ENCODE measurements around the gene TUBA4A. TPM values are rescaled to one million over a fixed set of nuclear protein-coding genes. Genes with fewer than 3 reads are reported as not detected.

TUBA4A gene
- total RNA-seq, 1 experiment from 2014 or later = 14.9 TPM

DNA sequence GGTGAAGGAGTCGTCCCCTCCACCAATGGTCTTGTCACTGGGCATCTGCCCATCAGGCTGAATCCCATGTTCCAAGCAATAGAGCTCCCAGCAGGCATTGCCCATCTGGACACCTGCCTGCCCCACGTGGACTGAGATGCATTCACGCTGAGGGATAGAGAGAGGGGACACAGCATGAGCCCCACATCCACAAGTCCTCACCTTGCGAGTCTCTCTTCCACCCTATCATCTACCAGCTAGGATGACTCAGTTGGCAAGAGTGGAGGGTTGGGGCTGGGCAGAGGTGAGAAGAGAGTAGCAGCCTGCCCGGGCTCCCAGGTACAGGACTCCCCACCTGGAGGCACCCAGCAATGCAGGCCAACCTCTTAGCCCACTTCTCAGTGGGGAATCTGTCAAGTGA lies 1.6 kb downstream of the TUBA4A start:
- Mint-ChIP-seq H3K27ac (ENCODE audit: unreplicated experiment) (no peak overlapping the region), H3K27me3 (ENCODE audit: insufficient read depth, unreplicated experiment) (peaks cover 4% of the 10 kb centered on the region), H3K4me1 (ENCODE audit: low read depth, unreplicated experiment) (peaks cover 37% of the 10 kb centered on the region), H3K36me3 (ENCODE audit: insufficient read depth, unreplicated experiment) (peaks cover 8% of the 10 kb centered on the region), H3K9me3 (ENCODE audit: unreplicated experiment) (no peaks in the 10 kb centered on the region), H3K4me3 (ENCODE audit: unreplicated experiment) (no peak overlapping the region)
- TF ChIP-seq, protein P1, sequence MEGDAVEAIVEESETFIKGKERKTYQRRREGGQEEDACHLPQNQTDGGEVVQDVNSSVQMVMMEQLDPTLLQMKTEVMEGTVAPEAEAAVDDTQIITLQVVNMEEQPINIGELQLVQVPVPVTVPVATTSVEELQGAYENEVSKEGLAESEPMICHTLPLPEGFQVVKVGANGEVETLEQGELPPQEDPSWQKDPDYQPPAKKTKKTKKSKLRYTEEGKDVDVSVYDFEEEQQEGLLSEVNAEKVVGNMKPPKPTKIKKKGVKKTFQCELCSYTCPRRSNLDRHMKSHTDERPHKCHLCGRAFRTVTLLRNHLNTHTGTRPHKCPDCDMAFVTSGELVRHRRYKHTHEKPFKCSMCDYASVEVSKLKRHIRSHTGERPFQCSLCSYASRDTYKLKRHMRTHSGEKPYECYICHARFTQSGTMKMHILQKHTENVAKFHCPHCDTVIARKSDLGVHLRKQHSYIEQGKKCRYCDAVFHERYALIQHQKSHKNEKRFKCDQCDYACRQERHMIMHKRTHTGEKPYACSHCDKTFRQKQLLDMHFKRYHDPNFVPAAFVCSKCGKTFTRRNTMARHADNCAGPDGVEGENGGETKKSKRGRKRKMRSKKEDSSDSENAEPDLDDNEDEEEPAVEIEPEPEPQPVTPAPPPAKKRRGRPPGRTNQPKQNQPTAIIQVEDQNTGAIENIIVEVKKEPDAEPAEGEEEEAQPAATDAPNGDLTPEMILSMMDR (IDR thresholded peaks at IDR 0.05; ENCODE audit: insufficient read depth in 1 of 2, low read depth in 1 of 2, low read length in 1 of 2, severe bottlenecking in 1 of 2, unreplicated experiment in 1 of 2) = no peak
- CTCF ChIA-PET = interaction anchor here (0.9 to 3.3 kb wide), 2 partner anchors 22 to 43 kb away, joined by 5 to 22 read pairs; no protein-coding TSS in a partner anchor
- no TSS peak for BruUV-seq (replicated peaks)
- POLR2A ChIA-PET = interaction anchor here (0.6 kb wide), 1 partner anchor 136 kb away, joined by 3 read pairs; the partner anchor contains the start of gene DNPEP
- no peaks in the 10 kb centered on the region for H3K27me3 ChIP-seq (replicated peaks; ENCODE audit: control insufficient read depth, insufficient read depth, low read length)
- no peaks in the 10 kb centered on the region for H3K9me3 ChIP-seq
- peaks cover 31% of the 10 kb centered on the region for H3K4me1 ChIP-seq
- no peak for DNase-seq
- intact Hi-C loops (cut with micrococcal nuclease; ENCODE audit: unreplicated experiment) = no loop called here
- no peak overlapping the region for H3K4me3 ChIP-seq (ENCODE audit: low read depth, low read length)
- H3K36me3 ChIP-seq (ENCODE audit: control insufficient read depth, insufficient read depth, low read length) = no peaks in the 10 kb centered on the region; the same call in 1 of the 2 replicates

DNA sequence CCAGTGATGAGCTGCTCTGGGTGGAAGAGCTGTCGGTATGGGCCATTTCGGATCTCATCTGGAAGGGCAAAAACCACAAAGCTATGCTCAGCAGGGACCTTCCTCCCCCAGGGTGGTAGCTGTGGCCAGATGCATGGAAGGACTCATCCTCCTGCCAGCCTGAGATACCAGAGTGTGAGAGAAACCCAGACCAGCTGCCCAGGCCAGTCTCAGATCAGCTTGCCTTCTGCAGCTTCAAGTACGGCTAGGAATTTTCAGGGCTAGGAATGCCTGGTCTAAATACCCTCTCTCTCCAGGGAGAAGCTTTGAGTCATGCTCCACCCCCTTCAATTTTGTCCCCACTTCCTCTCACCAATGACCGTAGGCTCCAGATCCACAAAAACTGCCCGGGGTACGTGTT lies 2.1 kb downstream of the TUBA4A start:
- intact Hi-C loops (cut with micrococcal nuclease; ENCODE audit: unreplicated experiment) = no loop called here
- H3K4me3 ChIP-seq (ENCODE audit: low read depth, low read length) = no peak overlapping the region
- H3K27me3 ChIP-seq (replicated peaks; ENCODE audit: control insufficient read depth, insufficient read depth, low read length) = no peaks in the 10 kb centered on the region
- peaks cover 37% of the 10 kb centered on the region for H3K4me1 Mint-ChIP-seq (ENCODE audit: low read depth, unreplicated experiment)
- H3K4me1 ChIP-seq = peaks cover 31% of the 10 kb centered on the region
- POLR2A ChIA-PET = interaction anchor here (0.6 kb wide), 1 partner anchor 136 kb away, joined by 3 read pairs; the partner anchor contains the start of gene DNPEP
- H3K4me3 Mint-ChIP-seq (ENCODE audit: unreplicated experiment) = no peak overlapping the region
- no TSS peak for BruUV-seq (replicated peaks)
- no peak for DNase-seq
- no peak overlapping the region for H3K27ac Mint-ChIP-seq (ENCODE audit: unreplicated experiment)
- H3K27me3 Mint-ChIP-seq (ENCODE audit: insufficient read depth, unreplicated experiment) = peaks cover 4% of the 10 kb centered on the region
- no peaks in the 10 kb centered on the region; the same call in 1 of the 2 replicates for H3K36me3 ChIP-seq (ENCODE audit: control insufficient read depth, insufficient read depth, low read length)
- TF ChIP-seq, protein P1 (IDR thresholded peaks at IDR 0.05; ENCODE audit: insufficient read depth in 1 of 2, low read depth in 1 of 2, low read length in 1 of 2, severe bottlenecking in 1 of 2, unreplicated experiment in 1 of 2) = no peak
- H3K36me3 Mint-ChIP-seq (ENCODE audit: insufficient read depth, unreplicated experiment) = peaks cover 8% of the 10 kb centered on the region
- H3K9me3 Mint-ChIP-seq (ENCODE audit: unreplicated experiment) = no peaks in the 10 kb centered on the region
- CTCF ChIA-PET = interaction anchor here (0.9 kb wide), 1 partner anchor 23 kb away, joined by 5 read pairs; no protein-coding TSS in a partner anchor
- H3K9me3 ChIP-seq = no peaks in the 10 kb centered on the region

DNA sequence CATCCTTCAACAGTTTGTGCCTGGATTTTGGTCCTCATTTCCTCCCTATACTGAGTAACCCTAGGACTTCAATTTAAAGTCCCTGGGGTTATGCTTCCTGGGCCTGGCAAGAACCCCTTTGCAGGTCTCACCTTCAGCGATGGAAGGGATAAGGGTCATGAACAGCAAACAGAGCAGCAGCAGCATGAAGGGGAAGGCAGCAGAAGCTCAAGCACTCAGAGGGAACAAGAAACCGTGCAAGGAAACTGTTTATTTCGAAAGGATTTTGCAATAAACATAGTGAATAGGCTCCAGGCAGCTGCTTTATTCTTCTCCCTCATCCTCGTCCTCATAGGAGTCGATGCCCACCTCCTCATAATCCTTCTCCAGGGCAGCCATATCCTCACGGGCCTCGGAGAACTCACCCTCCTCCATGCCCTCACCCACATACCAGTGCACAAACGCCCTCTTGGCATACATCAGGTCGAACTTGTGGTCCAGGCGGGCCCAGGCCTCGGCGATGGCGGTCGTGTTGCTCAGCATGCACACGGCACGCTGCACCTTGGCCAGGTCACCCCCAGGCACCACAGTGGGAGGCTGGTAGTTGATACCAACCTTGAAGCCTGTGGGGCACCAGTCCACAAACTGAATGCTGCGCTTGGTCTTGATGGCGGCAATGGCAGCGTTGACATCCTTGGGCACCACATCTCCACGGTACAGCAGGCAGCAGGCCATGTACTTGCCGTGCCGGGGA lies 3.5 kb downstream of the TUBA4A start:
- Histone ChIP-seq H3K9me3 (no peaks in the 10 kb centered on the region), H3K4me1 (peaks cover 39% of the 10 kb centered on the region), H3K27me3 (replicated peaks; ENCODE audit: control insufficient read depth, insufficient read depth, low read length) (no peaks in the 10 kb centered on the region), H3K4me3 (ENCODE audit: low read depth, low read length) (no peak overlapping the region), H3K36me3 (ENCODE audit: control insufficient read depth, insufficient read depth, low read length) (no peaks in the 10 kb centered on the region; the same call in 1 of the 2 replicates)
- H3K4me1 Mint-ChIP-seq (ENCODE audit: low read depth, unreplicated experiment) = peaks cover 37% of the 10 kb centered on the region
- no peak overlapping the region for H3K4me3 Mint-ChIP-seq (ENCODE audit: unreplicated experiment)
- intact Hi-C loops (cut with micrococcal nuclease; ENCODE audit: unreplicated experiment) = no loop called here
- DNase-seq = no peak
- H3K36me3 Mint-ChIP-seq (ENCODE audit: insufficient read depth, unreplicated experiment) = peaks cover 15% of the 10 kb centered on the region
- ChIA-PET CTCF (interaction anchor here (0.6 to 2.6 kb wide), 9 partner anchors 13 to 192 kb away, joined by 3 to 25 read pairs (median 4); partner anchors contain the start of genes DNAJB2 and ZFAND2B), POLR2A (interaction anchor here (1.3 to 1.5 kb wide), 4 partner anchors 24 to 74 kb away, joined by 4 to 12 read pairs (median 5); partner anchors contain the start of genes CNPPD1 and DNAJB2)
- H3K27me3 Mint-ChIP-seq (ENCODE audit: insufficient read depth, unreplicated experiment) = peaks cover 4% of the 10 kb centered on the region
- no peaks in the 10 kb centered on the region for H3K9me3 Mint-ChIP-seq (ENCODE audit: unreplicated experiment)
- no TSS peak for BruUV-seq (replicated peaks)
- peak overlapping the region; percentile 55 for H3K27ac Mint-ChIP-seq (ENCODE audit: unreplicated experiment)
- TF ChIP-seq, protein P1 (IDR thresholded peaks at IDR 0.05; ENCODE audit: insufficient read depth in 1 of 2, low read depth in 1 of 2, low read length in 1 of 2, severe bottlenecking in 1 of 2, unreplicated experiment in 1 of 2) = no peak
